IgD-negative memory B cell (primary cell): ENCODE measurements around the gene TUBB2B. TPM values are rescaled to one million over a fixed set of nuclear protein-coding genes. Genes with fewer than 3 reads are reported as not detected.
"Not testable (repeated sequence)": the region's sequence is repeated elsewhere in the genome, so short reads cannot be mapped to it uniquely, and the experiment has no call there.

Source experiments
- H3K27ac Mint-ChIP-seq, 3 donors: one replicate each; pipeline ENCODE4 v1.8.0; 2020 to 2022; ENCODE audit warnings: mild to moderate bottlenecking in 3 of 3, mixed read lengths in 3 of 3, moderate library complexity in 1 of 3
- H3K27me3 Mint-ChIP-seq: one replicate; pipeline ENCODE4 v1.8.0; 2021; ENCODE audit warnings: mixed read lengths
- H3K36me3 Mint-ChIP-seq: one replicate; pipeline ENCODE4 v1.8.0; 2020; ENCODE audit warnings: mild to moderate bottlenecking, mixed read lengths
- H3K4me1 Mint-ChIP-seq, 3 donors: one replicate each; pipeline ENCODE4 v1.8.0; 2020 to 2022; ENCODE audit warnings: mixed read lengths in 3 of 3, mild to moderate bottlenecking in 1 of 3
- H3K4me3 Mint-ChIP-seq, 4 donors: one replicate each; pipeline ENCODE4 v1.8.0; 2020 to 2022; ENCODE audit warnings: mild to moderate bottlenecking in 4 of 4, mixed read lengths in 4 of 4, moderate library complexity in 3 of 4
- H3K9me3 Mint-ChIP-seq, 3 donors: one replicate each; pipeline ENCODE4 v1.8.0; 2020 to 2021; ENCODE audit warnings: mixed read lengths in 3 of 3, mild to moderate bottlenecking in 1 of 3
- polyA plus RNA-seq: library from polyadenylated mRNA; unstranded; fragments of 300-500 nt; fragmentation: Illumina TruSeq; gene quantifications from one replicate; pipeline ENCODE4 v1.2.3, GENCODE V29; 2021

Gene TUBB2B
- polyA plus RNA-seq, 1 donor from 2014 or later = 0.55 TPM

GRCh38 chr6:3181105-3181504, 46.3 kb downstream of the TUBB2B start:
- Mint-ChIP-seq H3K9me3 (no peaks in the 10 kb centered on the region), H3K4me3 (no peak overlapping the region), H3K4me1 (no peaks in the 10 kb centered on the region)

GRCh38 chr6:3179945-3180344, 47.5 kb downstream of the TUBB2B start:
- not testable (repeated sequence) for H3K27ac Mint-ChIP-seq, H3K4me1 Mint-ChIP-seq, H3K9me3 Mint-ChIP-seq, H3K27me3 Mint-ChIP-seq, H3K36me3 Mint-ChIP-seq
- peak overlapping the region; percentile 41 to 80 (median 77) for H3K4me3 Mint-ChIP-seq

More at GRCh38 chr6:3181105-3181504, 46.3 kb downstream of the TUBB2B start:
- no peak overlapping the region for H3K27ac Mint-ChIP-seq
- peaks cover 4% of the 10 kb centered on the region for H3K36me3 Mint-ChIP-seq
- H3K27me3 Mint-ChIP-seq = peaks cover 2% of the 10 kb centered on the region

- H3K9me3 Mint-ChIP-seq = not testable (repeated sequence)
Observed at GRCh38 chr6:3178666-3179065, 48.8 kb downstream of the TUBB2B start.

GRCh38 chr6:3176562-3177355, 50.7 kb downstream of the TUBB2B start:
- Mint-ChIP-seq H3K27ac (peak overlapping the region in 1 of 3 donors; percentile 16), H3K4me3 (no peak overlapping the region), H3K36me3 (no peaks in the 10 kb centered on the region), H3K9me3 (no peaks in the 10 kb centered on the region), H3K27me3 (peaks cover 2% of the 10 kb centered on the region), H3K4me1 (no peaks in the 10 kb centered on the region)

More at GRCh38 chr6:3178666-3179065, 48.8 kb downstream of the TUBB2B start:
- H3K4me1 Mint-ChIP-seq, H3K27me3 Mint-ChIP-seq, H3K36me3 Mint-ChIP-seq, H3K4me3 Mint-ChIP-seq: not testable (repeated sequence)
- peak overlapping the region in 1 of 3 donors; percentile 12 for H3K27ac Mint-ChIP-seq

GRCh38 chr6:3175715-3176402, 51.6 kb downstream of the TUBB2B start:
- Mint-ChIP-seq H3K36me3 (no peaks in the 10 kb centered on the region), H3K27ac (no peak overlapping the region)

More at GRCh38 chr6:3175715-3176402, 51.6 kb downstream of the TUBB2B start:
- Mint-ChIP-seq H3K9me3 (no peaks in the 10 kb centered on the region), H3K27me3 (peaks cover 3% of the 10 kb centered on the region), H3K4me3 (no peak overlapping the region), H3K4me1 (no peaks in the 10 kb centered on the region)

Other genes with a start within 250 kb of the TUBB2B start
- gene NQO2, start 227.8 kb downstream of the TUBB2B start, polyA plus RNA-seq = 27.6 TPM
- gene RIPK1, start 159.2 kb downstream of the TUBB2B start, polyA plus RNA-seq = 13.0 TPM
- gene BPHL, start 108.9 kb downstream of the TUBB2B start, polyA plus RNA-seq = 17.3 TPM
- 12.8 TPM for gene TUBB2A, start 70.1 kb downstream of the TUBB2B start, polyA plus RNA-seq
- gene PSMG4, start 31.3 kb upstream of the TUBB2B start, polyA plus RNA-seq = 43.5 TPM
- gene SLC22A23, start 229.4 kb upstream of the TUBB2B start, polyA plus RNA-seq = 0.35 TPM